Effector memory CD4-positive, alpha-beta T cell (primary cell): ENCODE results near the gene PPP2CA.

ENCODE experiments used
- DNase-seq, 3 donors: peaks; one replicate each; pipeline ENCODE4 v3.0.0-alpha.2; 2020
- H3K27ac ChIP-seq: 2 replicates; pipeline ENCODE4 v1.7.0; 2013; ENCODE audit warnings: mild to moderate bottlenecking, low read length, moderate library complexity; ENCODE audit not compliant: insufficient read depth, poor library complexity, severe bottlenecking
- H3K27me3 ChIP-seq: replicated peaks from 2 replicates; pipeline ENCODE4 v1.7.0; 2013; ENCODE audit warnings: mild to moderate bottlenecking, low read length; ENCODE audit not compliant: insufficient read depth, control insufficient read depth, poor library complexity, severe bottlenecking
- H3K36me3 ChIP-seq: 2 replicates; pipeline ENCODE4 v1.7.0; 2013; ENCODE audit warnings: mild to moderate bottlenecking, low read length, moderate library complexity; ENCODE audit not compliant: control insufficient read depth, insufficient read depth
- H3K4me1 ChIP-seq: 2 replicates; pipeline ENCODE4 v1.7.0; 2013; ENCODE audit warnings: low read length, mild to moderate bottlenecking; ENCODE audit not compliant: control insufficient read depth, insufficient read depth, poor library complexity, severe bottlenecking
- H3K4me3 ChIP-seq: 2 replicates; pipeline ENCODE4 v1.7.0; 2013; ENCODE audit warnings: low read length, low read depth, mild to moderate bottlenecking; ENCODE audit not compliant: insufficient read depth, poor library complexity, severe bottlenecking
- H3K9me3 ChIP-seq: 2 replicates; pipeline ENCODE4 v1.7.0; 2013; ENCODE audit warnings: mild to moderate bottlenecking, low read length, moderate library complexity; ENCODE audit not compliant: control insufficient read depth

PPP2CA gene

GRCh38 chr5:134203630-134204029, 22.2 kb downstream of the PPP2CA start:
- H3K9me3 ChIP-seq = no peaks in the 10 kb centered on the region
- H3K27ac ChIP-seq = no peak overlapping the region
- DNase-seq = no peak
- H3K4me3 ChIP-seq = no peak overlapping the region
- peaks cover 71% of the 10 kb centered on the region for H3K36me3 ChIP-seq
- H3K4me1 ChIP-seq = no peaks in the 10 kb centered on the region
- H3K27me3 ChIP-seq = no peaks in the 10 kb centered on the region

DNA sequence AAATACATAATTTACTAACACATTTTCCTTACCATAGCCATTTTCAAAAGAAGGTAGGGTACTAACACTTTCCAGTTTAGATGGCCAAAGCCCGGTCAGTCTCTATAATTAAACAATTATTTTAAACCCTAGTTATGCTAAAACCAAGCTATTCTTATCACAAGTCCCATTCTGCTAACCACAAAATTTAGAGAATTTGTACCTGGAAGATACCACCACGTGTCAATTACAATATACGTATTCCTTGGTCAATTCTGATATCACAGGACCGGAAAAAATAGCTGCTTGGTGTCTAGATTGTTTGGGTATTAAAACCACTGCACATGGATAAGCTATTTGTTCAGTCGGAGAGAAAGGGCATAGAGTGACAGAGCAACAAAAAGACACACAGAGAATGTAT, 30.2 kb downstream of the PPP2CA start:
- H3K27ac ChIP-seq = no peak overlapping the region
- no peaks in the 10 kb centered on the region for H3K4me1 ChIP-seq
- H3K27me3 ChIP-seq = no peaks in the 10 kb centered on the region
- H3K4me3 ChIP-seq = no peak overlapping the region
- no peak for DNase-seq
- H3K9me3 ChIP-seq = no peaks in the 10 kb centered on the region
- peaks cover 46% of the 10 kb centered on the region for H3K36me3 ChIP-seq

GRCh38 chr5:134189031-134189430, 36.8 kb downstream of the PPP2CA start:
- Histone ChIP-seq H3K36me3 (no peaks in the 10 kb centered on the region), H3K9me3 (no peaks in the 10 kb centered on the region), H3K4me1 (peaks cover 3% of the 10 kb centered on the region), H3K27ac (no peak overlapping the region), H3K4me3 (no peak overlapping the region), H3K27me3 (no peaks in the 10 kb centered on the region)
- no peak for DNase-seq

DNA sequence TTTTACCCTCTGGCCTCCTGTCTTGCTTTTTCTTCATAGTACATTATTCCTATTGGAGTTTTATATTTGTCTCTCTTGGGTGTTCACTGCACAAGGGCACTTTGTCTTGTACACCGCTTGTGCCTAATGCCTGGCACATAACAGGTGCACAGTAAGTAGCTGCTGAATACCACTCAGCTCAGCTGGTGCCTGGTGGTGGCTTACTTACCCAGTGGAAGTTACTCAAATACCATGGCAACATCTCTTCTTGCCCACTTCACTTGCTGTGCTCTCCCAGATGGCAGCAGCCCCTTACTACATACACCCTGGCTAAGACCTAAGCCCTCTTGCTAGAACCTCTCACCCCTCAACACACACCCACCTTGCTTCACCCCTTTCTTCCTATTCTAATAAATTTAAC, 37.8 kb downstream of the PPP2CA start:
- no peak overlapping the region for H3K27ac ChIP-seq
- H3K36me3 ChIP-seq = no peaks in the 10 kb centered on the region
- DNase-seq = no peak
- H3K27me3 ChIP-seq = no peaks in the 10 kb centered on the region
- no peak overlapping the region for H3K4me3 ChIP-seq
- H3K4me1 ChIP-seq = peaks cover 4% of the 10 kb centered on the region
- H3K9me3 ChIP-seq = no peaks in the 10 kb centered on the region

- no peak overlapping the region for H3K4me3 ChIP-seq
- no peaks in the 10 kb centered on the region for H3K9me3 ChIP-seq
- H3K4me1 ChIP-seq = peaks cover 4% of the 10 kb centered on the region
- no peaks in the 10 kb centered on the region for H3K36me3 ChIP-seq
- H3K27ac ChIP-seq = no peak overlapping the region
- no peaks in the 10 kb centered on the region for H3K27me3 ChIP-seq
- peak; percentile 57 to 67 (median 60) for DNase-seq
These were observed 41.4 kb downstream of the PPP2CA start for GRCh38 chr5:134184155-134185135.

DNA sequence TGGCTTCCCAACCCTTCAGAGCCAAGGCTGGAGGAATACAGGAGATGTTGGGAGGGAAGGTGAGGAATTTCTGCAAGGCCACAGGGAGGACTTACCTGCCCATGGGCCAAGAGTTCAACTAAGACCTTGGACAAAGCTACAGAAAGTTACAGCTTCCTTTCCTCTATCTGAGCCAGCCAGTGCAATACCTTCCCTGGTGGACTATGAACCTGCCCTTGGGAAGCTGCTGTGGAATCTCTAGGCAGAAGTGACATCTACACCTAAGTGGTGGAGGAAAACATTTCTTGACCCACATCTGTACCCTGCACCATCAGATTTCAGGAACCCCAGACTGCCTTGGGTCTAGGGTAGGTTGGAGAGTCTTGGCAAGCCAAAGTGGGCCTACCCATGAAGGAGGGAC, 42.4 kb downstream of the PPP2CA start:
- no peak overlapping the region for H3K4me3 ChIP-seq
- no peaks in the 10 kb centered on the region for H3K27me3 ChIP-seq
- peaks cover 4% of the 10 kb centered on the region for H3K4me1 ChIP-seq
- H3K27ac ChIP-seq = no peak overlapping the region
- no peaks in the 10 kb centered on the region for H3K9me3 ChIP-seq
- H3K36me3 ChIP-seq = no peaks in the 10 kb centered on the region
- DNase-seq = no peak

- no peak for DNase-seq
- Histone ChIP-seq H3K36me3 (peaks cover 11% of the 10 kb centered on the region), H3K4me3 (no peak overlapping the region), H3K27me3 (no peaks in the 10 kb centered on the region), H3K9me3 (no peaks in the 10 kb centered on the region), H3K27ac (no peak overlapping the region), H3K4me1 (peaks cover 16% of the 10 kb centered on the region)
These were observed 47.8 kb downstream of the PPP2CA start for GRCh38 chr5:134178096-134178419.

- no peaks in the 10 kb centered on the region for H3K9me3 ChIP-seq
- no peak for DNase-seq
These were observed 48.3 kb downstream of the PPP2CA start for GRCh38 chr5:134177369-134178095.

GRCh38 chr5:134176511-134177368, 49.1 kb downstream of the PPP2CA start, which contains the start of gene SKP1:
SKP1 (minus strand) TSS chr5:134176950; CDS start chr5:134174022, 2,928 bp downstream.
- H3K4me1 ChIP-seq = peaks cover 16% of the 10 kb centered on the region
- DNase-seq = peak; percentile 70 to 75 (median 73)
- peak within 1 kb of the TSS; percentile 86 for H3K4me3 ChIP-seq

More at GRCh38 chr5:134177369-134178095, 48.3 kb downstream of the PPP2CA start:
- Histone ChIP-seq H3K4me3 (peak overlapping the region; percentile 86), H3K4me1 (peaks cover 16% of the 10 kb centered on the region), H3K27ac (peak overlapping the region; percentile 98), H3K27me3 (no peaks in the 10 kb centered on the region), H3K36me3 (peaks cover 13% of the 10 kb centered on the region)

More at GRCh38 chr5:134176511-134177368, 49.1 kb downstream of the PPP2CA start, which contains the start of gene SKP1:
- H3K27me3 ChIP-seq = no peaks in the 10 kb centered on the region
- H3K36me3 ChIP-seq = peaks cover 21% of the 10 kb centered on the region
- no peaks in the 10 kb centered on the region for H3K9me3 ChIP-seq
- H3K27ac ChIP-seq = peak within 1 kb of the TSS; percentile 98
